Cortex of kidney (tissue), 1 donor: ENCODE data around the gene NUP54.

Source experiments
- DNase-seq: peaks from one replicate; lab custom pipeline; 2025; lab: John Stamatoyannopoulos, UW

The NUP54 gene

GRCh38 chr4:76144546-76144945 is 3.7 kb downstream of the NUP54 start:
- no peak for DNase-seq

GRCh38 chr4:76141241-76141640 is 7.0 kb downstream of the NUP54 start:
- DNase-seq = no peak

GRCh38 chr4:76127754-76128153 is 20.4 kb downstream of the NUP54 start:
- no peak for DNase-seq

- no peak for DNase-seq
These were observed 22.4 kb downstream of the NUP54 start for GRCh38 chr4:76125816-76126215.

- no peak for DNase-seq
These were observed 28.0 kb downstream of the NUP54 start for GRCh38 chr4:76120199-76120598.

GRCh38 chr4:76117536-76117935 is 30.7 kb downstream of the NUP54 start:
- DNase-seq = no peak

GRCh38 chr4:76116821-76117220 is 31.4 kb downstream of the NUP54 start:
- DNase-seq = no peak

- no peak for DNase-seq
These were observed 39.6 kb downstream of the NUP54 start for GRCh38 chr4:76108467-76109181.

GRCh38 chr4:76106442-76106841 is 41.8 kb downstream of the NUP54 start:
- DNase-seq = no peak

GRCh38 chr4:76105652-76106051 is 42.5 kb downstream of the NUP54 start:
- DNase-seq = no peak

GRCh38 chr4:76096076-76096475 is 52.1 kb downstream of the NUP54 start:
- DNase-seq = no peak

GRCh38 chr4:76095568-76095967 is 52.6 kb downstream of the NUP54 start:
- DNase-seq = no peak

GRCh38 chr4:76091052-76091451 is 57.1 kb downstream of the NUP54 start:
- no peak for DNase-seq

GRCh38 chr4:76090241-76090691 is 57.9 kb downstream of the NUP54 start:
- no peak for DNase-seq

GRCh38 chr4:76088719-76089118 is 59.5 kb downstream of the NUP54 start:
- no peak for DNase-seq

- no peak for DNase-seq
These were observed 61.0 kb downstream of the NUP54 start for GRCh38 chr4:76087007-76087769.

GRCh38 chr4:76084542-76084941 is 63.7 kb downstream of the NUP54 start:
- DNase-seq = no peak

- no peak for DNase-seq
These were observed 64.7 kb downstream of the NUP54 start for GRCh38 chr4:76083386-76083988.

GRCh38 chr4:76078033-76078613 is 70.1 kb downstream of the NUP54 start:
- DNase-seq = no peak

GRCh38 chr4:76074993-76075600 is 73.1 kb downstream of the NUP54 start:
- no peak for DNase-seq

GRCh38 chr4:76074468-76074867 is 73.7 kb downstream of the NUP54 start, which contains the start of gene ART3:
Gene ART3 (plus strand): TSS chr4:76074709. CDS start chr4:76075890, 1,181 bp downstream.
- no peak for DNase-seq

- DNase-seq = no peak
These were observed 75.4 kb downstream of the NUP54 start for GRCh38 chr4:76072760-76073159.
